DOHH2 (cell line): ENCODE results near the gene DAGLA.

Experiments used
- EZH2phosphoT487 ChIP-seq: fragments of 200-600 bp; sonication (generic); IDR thresholded peaks from 2 replicates; pipeline ENCODE4 v1.6.1; 2017; ENCODE audit warnings: borderline replicate concordance, mild to moderate bottlenecking, antibody characterized with exemption, low read length, moderate library complexity, mixed read lengths
- TF ChIP-seq, protein P1 (sequence below): fragments of 200-600 bp; sonication (generic); IDR thresholded peaks from one replicate; pipeline ENCODE4 v1.5.1; 2014; ENCODE audit warnings: antibody characterized with exemption, mild to moderate bottlenecking, low read depth, low read length; ENCODE audit not compliant: poor library complexity, severe bottlenecking

DNA sequence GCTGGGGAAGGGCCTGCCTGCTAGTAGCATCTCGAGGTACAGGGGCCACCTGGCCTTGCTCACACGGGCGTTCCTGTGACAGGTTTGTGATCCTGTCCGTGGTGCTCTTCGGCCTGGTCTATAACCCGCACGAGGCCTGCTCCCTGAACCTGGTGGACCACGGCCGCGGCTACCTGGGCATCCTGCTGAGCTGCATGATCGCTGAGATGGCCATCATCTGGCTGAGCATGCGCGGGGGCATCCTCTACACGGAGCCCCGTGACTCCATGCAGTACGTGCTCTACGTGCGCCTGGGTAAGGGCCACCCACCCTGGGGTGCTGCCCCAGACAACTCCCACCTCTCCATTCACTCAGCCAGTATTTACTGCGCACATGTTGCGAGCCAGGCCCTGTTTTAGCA lies 40.4 kb downstream of the DAGLA start:
- TF ChIP-seq, protein P1, sequence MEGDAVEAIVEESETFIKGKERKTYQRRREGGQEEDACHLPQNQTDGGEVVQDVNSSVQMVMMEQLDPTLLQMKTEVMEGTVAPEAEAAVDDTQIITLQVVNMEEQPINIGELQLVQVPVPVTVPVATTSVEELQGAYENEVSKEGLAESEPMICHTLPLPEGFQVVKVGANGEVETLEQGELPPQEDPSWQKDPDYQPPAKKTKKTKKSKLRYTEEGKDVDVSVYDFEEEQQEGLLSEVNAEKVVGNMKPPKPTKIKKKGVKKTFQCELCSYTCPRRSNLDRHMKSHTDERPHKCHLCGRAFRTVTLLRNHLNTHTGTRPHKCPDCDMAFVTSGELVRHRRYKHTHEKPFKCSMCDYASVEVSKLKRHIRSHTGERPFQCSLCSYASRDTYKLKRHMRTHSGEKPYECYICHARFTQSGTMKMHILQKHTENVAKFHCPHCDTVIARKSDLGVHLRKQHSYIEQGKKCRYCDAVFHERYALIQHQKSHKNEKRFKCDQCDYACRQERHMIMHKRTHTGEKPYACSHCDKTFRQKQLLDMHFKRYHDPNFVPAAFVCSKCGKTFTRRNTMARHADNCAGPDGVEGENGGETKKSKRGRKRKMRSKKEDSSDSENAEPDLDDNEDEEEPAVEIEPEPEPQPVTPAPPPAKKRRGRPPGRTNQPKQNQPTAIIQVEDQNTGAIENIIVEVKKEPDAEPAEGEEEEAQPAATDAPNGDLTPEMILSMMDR: no peak
- TF ChIP-seq EZH2phosphoT487: no peak
